Measurements from ENCODE around the gene NTSR1.

- no peak for TF ChIP-seq CTCF (IDR thresholded peaks at IDR 0.05)
- no peak for TF ChIP-seq ZFX (IDR thresholded peaks at IDR 0.05; ENCODE audit: borderline replicate concordance)
These were observed 19.6 kb downstream of the NTSR1 start for GRCh38 chr20:62728028-62728780.
